GM23248 (cell line): ENCODE results near the gene TBC1D22A. TPM values are rescaled to one million over a fixed set of nuclear protein-coding genes. Genes with fewer than 3 reads are reported as not detected.

Experiments used
- DNase-seq: peaks from one replicate; pipeline ENCODE4 v3.0.0-alpha.2; 2015
- H2AFZ ChIP-seq: fragments of 200-600 bp; sonication (generic); 2 replicates; pipeline ENCODE4 v1.6.1; 2016; ENCODE audit warnings: antibody characterized with exemption
- H3F3A ChIP-seq: fragments of 200-600 bp; sonication (generic); 2 replicates; pipeline ENCODE4 v1.6.1; 2016; ENCODE audit warnings: mild to moderate bottlenecking, antibody characterized with exemption, mixed run types; ENCODE audit not compliant: insufficient read depth
- H3K27ac ChIP-seq: fragments of 200-600 bp; sonication (generic); 2 replicates; pipeline ENCODE4 v1.5.1; 2016; ENCODE audit warnings: mild to moderate bottlenecking
- H3K27me3 ChIP-seq: fragments of 200-600 bp; sonication (generic); replicated peaks from 2 replicates; pipeline ENCODE4 v1.6.1; 2016; ENCODE audit warnings: mild to moderate bottlenecking; ENCODE audit not compliant: insufficient read depth
- H3K36me3 ChIP-seq: fragments of 200-600 bp; sonication (generic); 2 replicates; pipeline ENCODE4 v1.6.1; 2016; ENCODE audit warnings: low read depth, mild to moderate bottlenecking
- H3K4me1 ChIP-seq: fragments of 200-600 bp; sonication (generic); 2 replicates; pipeline ENCODE4 v1.6.1; 2016; ENCODE audit warnings: mild to moderate bottlenecking; ENCODE audit not compliant: insufficient read depth
- H3K4me2 ChIP-seq: fragments of 200-600 bp; sonication (generic); one replicate; pipeline ENCODE4 v1.6.1; 2016; ENCODE audit warnings: mild to moderate bottlenecking; ENCODE audit not compliant: unreplicated experiment
- H3K4me3 ChIP-seq: fragments of 200-600 bp; sonication (generic); 2 replicates; pipeline ENCODE4 v1.5.1; 2016; ENCODE audit warnings: mild to moderate bottlenecking
- H3K79me2 ChIP-seq: fragments of 200-600 bp; sonication (generic); 2 replicates; pipeline ENCODE4 v1.6.1; 2016; ENCODE audit warnings: mild to moderate bottlenecking; ENCODE audit not compliant: insufficient read depth
- H3K9ac ChIP-seq: fragments of 200-600 bp; sonication (generic); 2 replicates; pipeline ENCODE4 v1.6.1; 2016; ENCODE audit warnings: mild to moderate bottlenecking
- H3K9me2 ChIP-seq: fragments of 200-600 bp; sonication (generic); 2 replicates; pipeline ENCODE4 v1.6.1; 2016; ENCODE audit warnings: mixed run types, mild to moderate bottlenecking, moderate library complexity; ENCODE audit not compliant: insufficient read depth
- H3K9me3 ChIP-seq: fragments of 200-600 bp; sonication (generic); one replicate; pipeline ENCODE4 v1.6.1; 2017; ENCODE audit warnings: low read depth
- H4K20me1 ChIP-seq: fragments of 200-600 bp; sonication (generic); 2 replicates; pipeline ENCODE4 v1.6.0; 2016; ENCODE audit not compliant: insufficient read depth
- EZH2 ChIP-seq: fragments of 200-600 bp; sonication (generic); IDR thresholded peaks from 2 replicates; pipeline ENCODE4 v1.6.1; 2018; ENCODE audit warnings: antibody characterized with exemption, mild to moderate bottlenecking; ENCODE audit not compliant: insufficient read depth, poor library complexity, severe bottlenecking
- EZH2phosphoT487 ChIP-seq: fragments of 200-600 bp; sonication (generic); IDR thresholded peaks from 2 replicates; pipeline ENCODE4 v1.6.1; 2018; ENCODE audit warnings: antibody characterized with exemption, moderate library complexity, mild to moderate bottlenecking, low read depth; ENCODE audit not compliant: insufficient read depth
- WGBS, 2 experiments: methylation state at CpG; one replicate each; pipeline ENCODE4 v1.1.6; 2015 to 2017; ENCODE audit warnings: low lambda C conversion rate in 2 of 2, low coverage in 1 of 2; ENCODE audit errors: missing lambda C conversion rate in 2 of 2; 5-methylcytosine and 5-hydroxymethylcytosine counted together
- in situ Hi-C: fragments of 300-500 bp; cut with MboI; formaldehyde crosslinking; loops from 2 replicates; pipeline ENCODE4 v1.15.0; 2020
- polyA plus RNA-seq: library from polyadenylated mRNA; unstranded; fragments of >200 nt; fragmentation: Nextera tagmentation; extraction: Ambion mirVana; gene quantifications from 2 replicates; pipeline ENCODE4 v1.2.1, GENCODE V29; 2016
- total RNA-seq: library from RNA; depleted of rRNA; stranded (reverse); fragments of >200 nt; shearing (Covaris generic); gene quantifications from 2 replicates; pipeline ENCODE4 v1.2.3, GENCODE V29; 2014

TBC1D22A gene
- total and polyA plus RNA-seq, 2 experiments from 2014 or later: 12.3 to 16.9 TPM

DNA sequence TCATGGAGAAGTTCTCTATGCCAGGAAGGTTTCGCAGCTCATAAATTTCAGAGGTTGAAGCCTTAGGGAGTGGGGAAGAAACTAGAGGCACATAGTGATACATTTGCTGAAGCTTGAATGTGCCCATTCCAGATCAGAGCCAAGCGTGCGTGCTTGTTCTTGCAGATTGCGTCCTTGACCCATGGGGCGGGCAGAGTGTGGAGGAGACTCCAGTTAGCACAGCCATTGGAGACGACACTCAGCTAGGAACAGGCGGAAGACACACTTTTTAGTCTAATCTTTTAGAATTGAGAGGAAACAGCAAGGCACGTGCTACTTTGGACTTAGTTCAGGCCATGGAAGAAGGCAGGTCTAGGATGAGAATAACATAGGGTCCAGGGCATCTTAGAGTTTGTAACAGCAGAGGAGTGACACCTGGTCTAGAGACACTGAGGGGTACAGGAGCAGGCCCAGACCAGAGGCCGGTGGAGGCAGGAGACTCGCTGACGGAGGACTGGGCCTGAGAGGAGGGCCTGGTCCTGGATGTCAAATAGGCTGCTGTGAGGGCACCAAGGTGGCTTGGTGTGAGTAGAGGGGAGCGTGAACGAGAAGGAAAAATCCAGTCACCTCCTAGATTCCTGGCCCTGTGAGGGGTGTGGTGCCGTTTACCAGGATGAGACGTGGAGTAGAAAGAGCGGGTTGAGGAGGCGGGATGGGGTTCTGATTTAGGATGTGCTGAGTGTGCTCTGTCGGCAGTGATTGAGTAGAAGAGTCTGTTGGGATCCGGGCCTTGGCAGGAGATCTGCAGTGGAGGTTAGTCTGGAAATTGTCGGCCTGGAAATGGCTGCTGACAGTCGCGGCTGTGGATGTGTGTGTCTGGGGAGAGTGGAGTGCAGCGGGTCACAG, 154.7 kb downstream of the TBC1D22A start:
- no peak for TF ChIP-seq EZH2
- H2AFZ ChIP-seq: no peak overlapping the region
- H3K9ac ChIP-seq: no peak overlapping the region
- no peak for DNase-seq
- no peaks in the 10 kb centered on the region for H4K20me1 ChIP-seq
- H3K9me3 ChIP-seq: no peaks in the 10 kb centered on the region
- no peaks in the 10 kb centered on the region for H3K9me2 ChIP-seq
- H3K36me3 ChIP-seq: no peaks in the 10 kb centered on the region; the same call in 1 of the 2 replicates
- no peak overlapping the region for H3K4me2 ChIP-seq
- no peaks in the 10 kb centered on the region for H3K79me2 ChIP-seq
- H3K27me3 ChIP-seq: no peaks in the 10 kb centered on the region
- H3K27ac ChIP-seq: no peak overlapping the region
- WGBS, 2 experiments: 96 to 98% methylated on average over 23 of the region's 23 CpGs
- H3K4me3 ChIP-seq: no peak overlapping the region
- H3K4me1 ChIP-seq: no peaks in the 10 kb centered on the region
- in situ Hi-C loops: no loop called here
- H3F3A ChIP-seq: no peaks in the 10 kb centered on the region

- H3K4me2 ChIP-seq: no peak overlapping the region
- H3K4me3 ChIP-seq: no peak overlapping the region
- H3K79me2 ChIP-seq: no peaks in the 10 kb centered on the region
- H3K36me3 ChIP-seq: no peaks in the 10 kb centered on the region; the same call in 1 of the 2 replicates
- H3K9me2 ChIP-seq: no peaks in the 10 kb centered on the region
- H3K4me1 ChIP-seq: no peaks in the 10 kb centered on the region
- H3K9ac ChIP-seq: no peak overlapping the region
- no peaks in the 10 kb centered on the region for H3F3A ChIP-seq
- no peaks in the 10 kb centered on the region for H4K20me1 ChIP-seq
- WGBS, 2 experiments: 95 to 96% methylated on average over 11 of the region's 11 CpGs
- H3K27ac ChIP-seq: no peak overlapping the region
- no peak overlapping the region for H2AFZ ChIP-seq
- H3K27me3 ChIP-seq: no peaks in the 10 kb centered on the region
- no peaks in the 10 kb centered on the region for H3K9me3 ChIP-seq
- no peak for DNase-seq
- in situ Hi-C loops: no loop called here
- no peak for TF ChIP-seq EZH2phosphoT487
- TF ChIP-seq EZH2: no peak
These were observed 155.3 kb downstream of the TBC1D22A start for GRCh38 chr22:46917771-46918101.

DNA sequence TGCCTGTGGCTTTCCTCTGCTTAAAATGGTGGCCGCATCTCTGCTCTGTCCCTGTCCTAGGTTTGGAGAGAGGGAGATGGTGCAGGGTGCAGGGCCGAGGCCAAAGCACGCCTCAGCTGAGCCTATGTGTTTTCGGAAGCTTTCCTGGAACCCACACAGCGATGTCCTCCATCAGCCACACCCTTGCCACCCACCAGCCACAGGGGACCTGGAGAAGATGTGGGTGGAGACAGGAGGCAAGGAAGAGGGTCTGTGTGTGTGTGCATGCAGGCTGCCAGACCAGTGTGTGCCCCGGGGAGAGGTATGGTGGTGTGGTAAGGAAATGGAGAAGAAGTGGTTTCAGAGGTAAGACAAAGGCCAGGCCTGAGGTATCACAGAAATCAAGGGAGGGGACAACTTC, 155.7 kb downstream of the TBC1D22A start:
- 76 to 78% methylated on average over 6 of the region's 6 CpGs for WGBS, 2 experiments
- in situ Hi-C loops: no loop called here
- Histone ChIP-seq H3K79me2 (no peaks in the 10 kb centered on the region), H3K27ac (no peak overlapping the region), H3K4me2 (no peak overlapping the region), H3K9ac (no peak overlapping the region), H3K4me3 (no peak overlapping the region), H3K9me2 (no peaks in the 10 kb centered on the region), H4K20me1 (no peaks in the 10 kb centered on the region), H3K4me1 (no peaks in the 10 kb centered on the region), H3K36me3 (no peaks in the 10 kb centered on the region; the same call in 1 of the 2 replicates), H3K27me3 (no peaks in the 10 kb centered on the region), H2AFZ (no peak overlapping the region), H3F3A (no peaks in the 10 kb centered on the region), H3K9me3 (no peaks in the 10 kb centered on the region)
- no peak for DNase-seq
- no peak for TF ChIP-seq EZH2
- no peak for TF ChIP-seq EZH2phosphoT487

DNA sequence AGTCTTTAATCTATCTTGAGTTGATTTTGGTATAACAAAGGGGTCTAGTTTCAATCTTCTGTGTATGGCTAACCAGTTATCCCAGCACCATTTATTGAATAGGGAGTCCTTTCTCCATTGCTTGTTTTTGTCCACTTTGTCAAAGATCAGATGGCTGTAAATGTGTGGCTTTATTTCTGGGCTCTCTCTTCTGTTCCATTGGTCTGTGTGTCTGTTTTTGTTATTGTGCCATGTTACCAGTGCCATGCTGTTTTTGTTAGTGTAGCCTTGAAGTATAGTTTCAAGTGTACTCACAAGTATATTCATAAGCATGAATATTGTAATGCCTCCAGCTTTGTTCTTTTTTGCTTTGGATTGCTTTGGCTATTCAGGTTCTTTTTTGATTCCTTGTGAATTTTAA, 159.6 kb downstream of the TBC1D22A start:
- TF ChIP-seq EZH2phosphoT487 (no peak), EZH2 (no peak)
- Histone ChIP-seq H3K79me2 (no peaks in the 10 kb centered on the region), H3K4me1 (no peaks in the 10 kb centered on the region), H3K27me3 (no peaks in the 10 kb centered on the region), H3F3A (no peaks in the 10 kb centered on the region), H3K9ac (no peak overlapping the region), H3K27ac (no peak overlapping the region), H2AFZ (no peak overlapping the region), H3K9me2 (no peaks in the 10 kb centered on the region), H3K4me2 (no peak overlapping the region), H4K20me1 (no peaks in the 10 kb centered on the region), H3K9me3 (no peaks in the 10 kb centered on the region), H3K4me3 (no peak overlapping the region), H3K36me3 (no peaks in the 10 kb centered on the region; the same call in 1 of the 2 replicates)
- in situ Hi-C loops: no loop called here
- DNase-seq: no peak
